NCI-H128 (cell line): ENCODE data around the gene IGSF9.
"Not testable (repeated sequence)": the region's sequence is repeated elsewhere in the genome, so short reads cannot be mapped to it uniquely, and the experiment has no call there.

ENCODE experiments used
- DNase-seq: peaks from one replicate; lab custom pipeline; 2025; ENCODE audit not compliant: unreplicated experiment; lab: John Stamatoyannopoulos, UW

IGSF9 gene

DNA sequence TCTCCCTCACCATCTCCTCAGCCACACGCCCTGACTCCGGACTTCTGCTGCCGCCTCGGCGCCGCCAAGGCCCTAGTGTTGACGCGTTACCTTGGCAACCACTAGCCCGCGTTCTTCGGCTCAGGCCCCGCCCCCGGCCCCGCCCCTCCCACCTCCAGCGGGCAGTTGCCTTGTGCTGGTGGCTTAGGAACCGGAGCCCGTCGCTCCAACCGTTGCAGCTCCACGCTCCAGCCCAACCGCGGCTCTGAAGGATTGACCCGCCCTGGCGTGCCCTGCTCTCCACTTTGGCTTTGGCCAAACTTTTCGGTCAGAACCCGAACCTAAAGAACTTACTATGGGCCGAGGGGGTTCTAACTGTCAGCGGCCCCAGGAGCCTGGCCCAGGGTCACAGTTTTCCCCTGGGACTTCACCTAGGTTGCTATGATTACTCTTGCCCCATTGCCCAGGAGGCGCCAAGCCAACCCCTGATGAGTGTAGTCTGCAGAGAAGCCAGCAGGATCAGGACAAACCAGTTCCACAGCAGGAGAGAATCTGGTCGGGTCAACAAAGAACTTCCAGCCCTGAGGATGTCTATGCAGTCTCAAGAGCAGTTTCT, 45.2 kb downstream of the IGSF9 start, which contains the start of gene CFAP45:
Gene CFAP45, minus strand, starts transcription at position 80 of the 595 bp plus-strand sequence. Its CDS starts 67 bp downstream, at position 13.
- DNase-seq = peak; percentile 21

DNA sequence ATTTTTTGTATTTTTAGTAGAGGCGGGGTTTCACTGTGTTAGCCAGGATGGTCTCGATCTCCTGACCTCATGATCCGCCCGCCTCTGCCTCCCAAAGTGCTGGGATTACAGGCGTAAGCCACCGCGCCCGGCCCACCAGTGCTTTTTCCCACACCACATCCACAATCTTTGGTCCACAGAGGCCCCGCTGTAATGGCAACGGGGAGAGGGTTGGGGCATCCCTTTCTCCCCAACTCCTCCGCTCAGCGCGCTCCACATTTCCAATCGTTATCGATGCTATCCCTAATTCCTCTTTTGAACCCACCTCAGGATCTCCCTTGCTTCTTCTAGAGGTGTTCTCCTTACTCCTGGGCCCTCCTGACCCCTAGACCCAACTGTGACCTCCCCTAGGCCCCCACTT, 45.8 kb downstream of the IGSF9 start:
- not testable (repeated sequence) for DNase-seq

DNA sequence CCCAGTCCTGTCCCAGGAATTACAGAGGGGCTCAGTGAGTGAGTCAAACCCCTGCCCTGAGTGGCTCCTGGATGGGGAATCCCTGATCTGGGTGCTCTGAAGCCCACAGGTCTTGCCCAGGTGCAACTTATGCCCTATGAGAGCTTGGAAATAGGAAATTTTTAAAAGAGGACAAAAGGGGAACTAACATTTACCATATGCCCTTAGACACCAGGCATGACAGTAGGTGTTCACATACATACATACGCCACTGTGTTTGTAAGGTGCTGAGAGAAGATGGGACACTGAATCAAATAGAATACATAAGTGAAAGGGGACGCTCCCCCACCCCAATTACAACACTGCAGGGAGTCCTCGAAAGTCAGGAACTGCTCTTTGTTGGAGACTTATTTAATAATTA, 46.9 kb downstream of the IGSF9 start:
- DNase-seq = no peak

DNA sequence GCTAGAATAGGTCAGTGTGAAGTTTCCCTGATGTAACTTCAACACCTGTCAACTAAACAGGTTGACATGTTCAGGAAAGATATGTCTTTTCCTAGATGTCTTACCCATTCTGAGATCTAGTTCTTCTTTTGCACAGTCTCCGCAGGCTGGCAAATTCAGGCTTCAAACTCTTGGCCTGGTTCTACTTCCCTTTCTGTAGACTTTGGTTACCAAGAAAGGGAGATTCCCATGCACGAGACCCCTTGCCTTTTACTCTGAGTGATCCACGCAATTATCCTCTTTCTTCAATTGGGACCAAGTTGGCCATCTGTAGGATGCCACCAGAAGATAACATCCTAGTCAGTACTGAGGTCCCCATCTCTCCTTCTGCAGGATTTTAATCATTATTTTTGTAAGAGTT, 47.5 kb downstream of the IGSF9 start:
- no peak for DNase-seq

DNA sequence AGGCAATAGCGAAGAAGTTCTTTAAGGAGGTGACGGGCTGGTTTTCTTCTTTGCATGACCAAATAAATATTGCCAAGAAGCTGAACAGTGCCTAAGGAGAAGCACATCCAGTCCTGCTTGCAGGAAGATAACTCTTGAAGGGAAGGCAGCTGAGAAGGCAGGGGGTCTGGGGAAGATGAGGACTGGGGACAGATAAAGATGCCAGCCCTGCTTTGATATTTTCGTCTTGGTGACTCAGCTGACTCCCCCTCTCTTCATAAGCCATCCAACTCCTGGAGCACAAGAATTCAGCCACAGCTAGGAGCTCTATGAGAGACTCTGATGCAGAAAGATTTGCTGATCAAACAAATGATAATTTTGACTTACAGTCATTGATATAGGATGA, 48.9 kb downstream of the IGSF9 start:
- no peak for DNase-seq

GRCh38 chr1:159895836-159896545, 49.4 kb downstream of the IGSF9 start:
- DNase-seq = no peak

DNA sequence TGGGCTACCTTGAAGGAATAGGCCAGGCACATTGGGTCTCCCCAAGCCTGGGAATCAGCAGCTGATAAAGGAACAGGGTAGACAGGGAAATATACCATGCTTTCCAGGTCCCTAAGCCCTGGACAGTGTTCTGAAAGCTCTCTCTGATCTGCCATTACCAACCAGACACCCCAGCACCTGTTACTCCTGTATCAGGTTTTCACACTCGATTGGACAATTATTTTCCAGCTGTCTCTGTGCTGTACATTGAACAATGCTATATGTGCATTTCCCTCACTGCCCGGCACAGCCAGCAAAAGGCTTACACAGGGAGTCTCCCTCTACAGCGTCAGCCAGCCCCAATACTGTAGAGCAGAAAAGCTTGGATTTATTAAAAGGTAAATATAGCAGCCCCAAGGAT, 50.1 kb downstream of the IGSF9 start:
- DNase-seq = no peak

GRCh38 chr1:159892944-159893343, 52.5 kb downstream of the IGSF9 start:
- no peak for DNase-seq

GRCh38 chr1:159891275-159892157, 53.9 kb downstream of the IGSF9 start:
- DNase-seq = peak; percentile 56

- no peak for DNase-seq
Observed at GRCh38 chr1:159890390-159890789, 55.0 kb downstream of the IGSF9 start.

GRCh38 chr1:159889821-159890252, 55.6 kb downstream of the IGSF9 start:
- DNase-seq = no peak

DNA sequence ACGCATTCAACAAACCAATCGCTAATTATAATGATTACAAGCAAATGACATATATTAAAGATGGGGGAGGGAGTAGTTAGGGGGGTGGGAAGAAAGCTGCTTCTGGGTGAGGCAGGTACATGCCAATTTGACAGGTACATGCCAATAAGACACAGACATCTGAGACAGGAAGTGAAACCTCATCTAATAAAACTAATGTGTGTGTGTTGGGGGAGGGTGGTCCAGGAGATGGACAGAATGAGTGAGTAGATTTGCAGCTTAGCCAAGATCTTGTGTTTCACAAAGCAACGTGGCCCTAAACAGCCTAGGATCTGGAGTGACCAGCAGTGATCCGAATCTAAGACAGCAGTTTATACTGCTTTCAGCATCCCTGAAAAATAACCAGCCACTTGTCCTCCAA, 56.2 kb downstream of the IGSF9 start:
- DNase-seq = no peak

DNA sequence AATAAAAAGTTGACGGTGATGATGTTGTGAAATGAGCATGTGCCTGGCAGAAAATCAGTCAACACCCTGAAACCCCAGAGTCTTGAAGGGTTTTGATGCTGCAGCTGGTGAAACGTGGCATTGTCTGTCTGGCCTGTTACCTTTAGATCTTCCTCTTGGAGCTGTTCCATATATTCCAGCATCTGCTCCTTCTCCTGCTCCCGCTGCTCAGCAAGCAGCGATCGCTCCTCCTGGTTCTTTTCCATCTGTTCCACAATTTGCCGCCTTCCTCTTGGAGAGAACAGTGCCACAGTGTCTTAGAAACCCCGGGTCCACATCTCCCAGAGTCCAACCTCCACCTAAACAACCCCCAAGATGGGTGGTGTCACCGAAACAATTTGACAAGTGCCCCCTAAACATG, 61.1 kb downstream of the IGSF9 start:
- no peak for DNase-seq

DNA sequence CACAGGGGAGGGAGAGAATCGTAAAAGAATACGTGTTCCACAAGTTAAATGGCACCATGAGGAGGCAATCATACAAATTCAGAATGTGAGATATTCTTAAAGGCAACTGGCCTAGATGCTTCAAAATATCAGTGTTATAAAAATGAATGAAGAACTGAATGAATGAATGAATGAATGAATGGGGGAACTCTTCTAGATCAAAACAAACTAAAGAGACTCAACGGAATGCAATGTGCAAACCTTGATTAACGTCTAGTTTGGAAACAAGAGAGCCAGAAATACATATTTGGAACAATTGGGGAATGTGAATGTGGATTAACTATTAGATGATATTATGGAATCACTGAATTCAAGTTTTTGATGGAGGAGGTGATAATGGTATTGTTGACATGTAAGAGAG, 62.3 kb downstream of the IGSF9 start:
- DNase-seq = no peak

DNA sequence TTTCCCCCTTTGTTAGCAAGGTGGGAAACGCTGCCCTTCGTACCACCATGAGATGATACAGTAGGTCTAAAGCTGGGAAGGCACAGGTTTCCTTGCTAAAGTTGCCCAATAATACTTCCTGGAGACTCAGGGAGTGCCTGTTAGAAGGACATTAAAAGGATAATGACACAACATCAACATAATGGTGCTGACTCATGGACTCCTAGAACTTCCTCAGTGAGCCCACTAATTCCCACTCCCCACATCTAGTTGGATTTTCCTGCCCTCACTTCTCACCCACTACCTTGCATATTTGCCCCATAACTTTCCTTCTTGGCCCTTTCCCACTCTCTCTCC, 62.9 kb downstream of the IGSF9 start:
- no peak for DNase-seq

DNA sequence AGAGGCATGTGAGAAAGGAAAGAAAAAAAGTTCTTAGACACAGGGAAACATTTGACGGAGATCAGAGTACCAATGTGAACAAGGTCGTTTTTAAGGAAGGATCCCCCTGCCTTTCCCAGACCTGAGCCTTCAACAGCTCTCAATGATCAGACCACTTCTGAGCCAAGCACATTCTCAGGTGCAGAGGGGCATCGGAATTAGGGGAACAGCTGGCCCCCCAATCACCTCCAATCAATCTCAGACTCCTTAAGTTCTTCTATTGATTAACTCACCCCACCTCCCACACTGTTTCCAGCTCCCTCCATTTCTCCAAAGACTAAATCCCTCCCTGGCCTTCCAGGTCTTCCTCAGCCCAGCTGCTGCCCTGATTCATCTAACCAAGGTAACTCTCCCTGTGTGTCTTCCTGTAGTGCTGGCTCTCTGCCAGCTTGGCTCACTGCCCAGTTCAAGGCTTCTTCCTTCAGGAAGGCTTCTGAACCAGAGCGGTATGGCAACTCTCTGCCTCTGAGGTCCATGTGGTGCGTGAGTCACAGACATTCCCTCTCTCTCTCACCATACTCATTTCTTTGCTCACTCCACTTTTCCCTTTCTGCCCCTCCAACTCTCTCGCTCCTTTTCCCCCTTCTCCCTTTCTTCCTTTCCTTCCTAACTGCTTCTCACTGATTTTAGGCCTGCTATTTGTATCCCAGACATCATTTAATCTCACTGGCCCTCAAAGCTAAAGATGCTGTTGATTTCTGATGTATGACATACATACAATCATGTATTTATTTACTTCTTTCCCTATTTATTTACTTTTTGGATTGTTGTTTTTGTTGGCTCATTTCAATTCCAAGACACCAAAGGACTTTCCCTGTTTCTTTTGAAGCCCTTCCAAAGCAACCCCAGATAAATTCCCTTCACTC, 63.5 kb downstream of the IGSF9 start:
- peak; percentile 65 for DNase-seq

DNA sequence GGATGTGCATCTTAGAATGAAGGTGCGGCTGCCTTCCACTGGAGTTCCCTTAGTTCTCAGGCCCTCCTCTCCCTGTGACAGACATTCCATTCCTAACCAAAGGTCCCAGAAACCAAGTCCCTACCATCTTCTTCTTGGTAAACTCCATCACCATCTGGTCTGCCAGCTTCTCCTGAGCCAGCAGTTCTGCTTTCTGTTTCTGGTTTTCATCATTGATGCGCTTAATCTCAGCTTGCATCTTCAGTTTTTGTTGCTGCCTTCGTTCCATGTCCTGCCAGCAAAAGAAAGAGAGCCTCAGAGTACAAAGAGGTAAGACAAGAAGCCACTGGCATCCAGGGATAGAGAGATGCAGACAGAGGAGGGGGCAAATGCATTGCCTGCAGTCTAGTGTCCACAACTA, 65.0 kb downstream of the IGSF9 start:
- DNase-seq = no peak

DNA sequence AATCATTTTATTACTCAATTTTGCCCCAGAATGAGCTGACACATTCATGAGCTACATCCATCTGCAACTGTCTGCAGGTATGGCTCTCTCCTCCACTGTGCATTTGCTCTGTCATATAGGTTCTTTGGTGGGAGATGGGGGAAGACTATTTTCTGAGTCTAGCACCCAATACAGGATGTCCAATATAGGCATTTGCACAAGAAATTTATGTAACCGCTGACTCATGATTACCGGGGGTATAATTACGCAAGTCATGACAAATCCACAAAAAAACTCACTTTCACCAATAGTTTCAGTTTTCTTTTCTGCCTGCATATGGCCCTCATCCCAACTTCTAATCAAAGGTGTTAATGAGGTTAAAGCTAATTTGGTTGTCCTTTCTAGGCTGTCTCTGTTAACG, 65.4 kb downstream of the IGSF9 start:
- DNase-seq = no peak

- DNase-seq = no peak
Observed at GRCh38 chr1:159879136-159879535, 66.3 kb downstream of the IGSF9 start.

DNA sequence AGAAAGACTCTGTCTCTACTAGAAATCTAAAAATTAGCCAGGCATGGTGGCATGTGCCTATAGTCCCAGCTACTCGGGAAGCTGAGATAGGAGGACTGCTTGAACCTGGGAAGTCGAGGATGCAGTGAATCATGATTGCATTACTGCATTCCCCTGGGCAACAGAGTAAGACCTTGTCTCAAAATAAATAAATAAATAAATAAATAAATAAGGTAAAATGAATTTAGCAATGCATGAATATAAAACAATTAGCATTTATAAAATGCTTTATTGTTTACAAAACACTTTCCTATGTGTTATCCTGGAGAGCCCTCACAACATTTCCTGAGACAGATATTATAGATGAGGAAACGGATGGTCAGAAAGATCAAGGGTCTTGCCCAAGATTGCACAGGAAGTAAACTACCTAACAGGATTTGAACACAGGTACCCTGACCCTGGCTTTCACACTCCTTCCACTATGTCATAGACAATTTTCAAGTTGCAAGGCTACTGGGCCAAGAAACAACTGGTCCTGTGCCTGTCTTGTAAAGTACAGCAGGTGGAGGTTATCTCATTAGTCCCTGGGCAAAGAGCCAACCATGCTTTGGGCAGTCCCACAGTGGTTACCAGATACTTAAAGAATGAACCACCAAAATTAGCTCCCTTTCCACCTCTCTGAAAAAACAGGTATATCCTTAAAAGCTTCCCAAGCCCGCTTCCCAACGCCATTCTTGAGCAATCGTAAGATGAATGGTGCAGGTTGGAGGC, 67.5 kb downstream of the IGSF9 start:
- DNase-seq = no peak
